Neutrophil (primary cell): ENCODE data around the gene TBC1D4.

Source experiments
- H3K27ac ChIP-seq: fragments of 200-600 bp; sonication (generic); 2 replicates; pipeline ENCODE4 v1.5.1; 2016; ENCODE audit warnings: mild to moderate bottlenecking, moderate library complexity
- H3K27me3 ChIP-seq: fragments of 200-600 bp; sonication (generic); 2 replicates; pipeline ENCODE4 v1.6.0; 2016; ENCODE audit warnings: mild to moderate bottlenecking
- H3K36me3 ChIP-seq: fragments of 200-600 bp; sonication (generic); 2 replicates; pipeline ENCODE4 v1.5.1; 2017
- H3K4me1 ChIP-seq, 2 experiments: fragments of 200-600 bp in 1 of 2; sonication (generic) in 1 of 2; 1 replicate in 1 of 2; 2 replicates in 1 of 2; pipeline versions ENCODE4 v1.5.1 to v1.6.1; 2013 to 2016; ENCODE audit warnings: low read depth in 1 of 2, low read length in 1 of 2, mild to moderate bottlenecking in 1 of 2, moderate library complexity in 1 of 2; ENCODE audit not compliant: control insufficient read depth in 1 of 2, insufficient read depth in 1 of 2
- H3K4me3 ChIP-seq, 2 experiments: fragments of 200-600 bp in 1 of 2; sonication (generic) in 1 of 2; 1 replicate in 1 of 2; 2 replicates in 1 of 2; pipeline ENCODE4 v1.5.1; 2013 to 2016; ENCODE audit warnings: low read depth in 1 of 2, low read length in 1 of 2, mild to moderate bottlenecking in 1 of 2, moderate library complexity in 1 of 2
- H3K9me3 ChIP-seq: fragments of 200-600 bp; sonication (generic); 2 replicates; pipeline ENCODE4 v1.5.1; 2016
- CTCF ChIP-seq: fragments of 200-600 bp; sonication (generic); IDR thresholded peaks from 2 replicates; pipeline ENCODE4 v1.5.1; 2016; ENCODE audit warnings: antibody characterized with exemption

Gene TBC1D4

GRCh38 chr13:75345193-75345592, 136.8 kb downstream of the TBC1D4 start:
- H3K27ac ChIP-seq: no peak overlapping the region
- H3K9me3 ChIP-seq: no peaks in the 10 kb centered on the region
- H3K27me3 ChIP-seq: no peaks in the 10 kb centered on the region
- H3K4me3 ChIP-seq: no peak overlapping the region
- H3K4me1 ChIP-seq: no peaks in the 10 kb centered on the region
- no peak for TF ChIP-seq CTCF
- H3K36me3 ChIP-seq: no peaks in the 10 kb centered on the region

GRCh38 chr13:75341028-75341427, 140.9 kb downstream of the TBC1D4 start:
- Histone ChIP-seq H3K4me1 (no peaks in the 10 kb centered on the region), H3K27ac (no peak overlapping the region), H3K27me3 (no peaks in the 10 kb centered on the region), H3K4me3 (no peak overlapping the region), H3K36me3 (no peaks in the 10 kb centered on the region), H3K9me3 (no peaks in the 10 kb centered on the region)
- no peak for TF ChIP-seq CTCF

- Histone ChIP-seq H3K4me3 (no peak overlapping the region), H3K4me1 (no peaks in the 10 kb centered on the region), H3K9me3 (no peaks in the 10 kb centered on the region), H3K27me3 (no peaks in the 10 kb centered on the region), H3K36me3 (no peaks in the 10 kb centered on the region), H3K27ac (no peak overlapping the region)
- no peak for TF ChIP-seq CTCF
Observed at GRCh38 chr13:75339635-75340374, 142.2 kb downstream of the TBC1D4 start.

- no peak for TF ChIP-seq CTCF
- H3K4me3 ChIP-seq: no peak overlapping the region
- H3K4me1 ChIP-seq: no peaks in the 10 kb centered on the region
- no peaks in the 10 kb centered on the region for H3K27me3 ChIP-seq
- no peaks in the 10 kb centered on the region for H3K9me3 ChIP-seq
- H3K27ac ChIP-seq: no peak overlapping the region
- no peaks in the 10 kb centered on the region for H3K36me3 ChIP-seq
Observed at GRCh38 chr13:75334634-75335447, 147.1 kb downstream of the TBC1D4 start.

DNA sequence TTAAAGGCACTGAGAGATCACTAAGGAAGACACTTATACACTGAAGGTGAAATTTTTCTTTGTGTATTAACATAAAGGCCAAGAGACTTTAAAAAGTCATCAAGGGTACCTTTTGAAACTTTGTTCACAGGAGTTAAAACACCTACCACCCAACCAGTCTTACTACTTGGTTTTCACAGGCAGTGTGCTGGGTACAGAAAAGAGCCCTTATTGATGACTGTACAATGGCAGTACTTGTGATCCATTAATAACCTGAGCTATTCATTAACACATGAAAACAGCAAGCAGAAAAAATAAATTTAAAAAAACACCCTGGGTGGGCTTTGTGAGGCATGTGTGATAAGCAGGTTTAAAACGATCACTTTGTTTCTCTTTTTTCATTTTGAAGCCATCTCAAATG, 148.9 kb downstream of the TBC1D4 start:
- Histone ChIP-seq H3K27ac (no peak overlapping the region), H3K4me1 (no peaks in the 10 kb centered on the region), H3K9me3 (no peaks in the 10 kb centered on the region), H3K36me3 (no peaks in the 10 kb centered on the region), H3K27me3 (no peaks in the 10 kb centered on the region), H3K4me3 (no peak overlapping the region)
- TF ChIP-seq CTCF: no peak
